B cell (primary cell): ENCODE measurements around the gene ZBTB8OS. TPM values are rescaled to one million over a fixed set of nuclear protein-coding genes. Genes with fewer than 3 reads are reported as not detected.

Experiments used
- ATAC-seq: fragments of 200-7000 bp; cut with Tn5 transposase; one replicate; pipeline ENCODE4 v1.10.0; 2021; ENCODE audit warnings: low read depth, mild to moderate bottlenecking, moderate number of reproducible peaks, moderate library complexity
- CTCF ChIA-PET: fragments of 350-600 bp; sonication (Branson Sonifier 250); formaldehyde crosslinking; loops from one replicate; lab custom pipeline; 2021; ENCODE audit warnings: antibody characterized with exemption, inconsistent platforms; lab: Charles Lee
- POLR2A ChIA-PET: fragments of 350-600 bp; sonication (Branson Sonifier 250); formaldehyde crosslinking; loops from one replicate; lab custom pipeline; 2021; ENCODE audit warnings: antibody characterized with exemption; lab: Charles Lee
- DNase-seq: peaks from one replicate; pipeline ENCODE4 v3.0.0; 2013
- H2AFZ ChIP-seq: 2 replicates; pipeline ENCODE4 v1.6.1; 2012; ENCODE audit warnings: mild to moderate bottlenecking, low read depth, low read length; ENCODE audit not compliant: insufficient read depth, poor library complexity, severe bottlenecking
- H3K27ac ChIP-seq, 2 donors: 1 replicate in 1 of 2; 2 replicates in 1 of 2; pipeline ENCODE4 v1.5.1; 2012 to 2013; ENCODE audit warnings: low read length in 2 of 2, mild to moderate bottlenecking in 2 of 2, moderate library complexity in 1 of 2
- H3K27me3 ChIP-seq, 4 experiments: fragments of 200-600 bp in 1 of 4; sonication (generic) in 1 of 4; replicated peaks in 1 of 4; 1 replicate in 2 of 4; 2 replicates in 2 of 4; pipeline versions ENCODE4 v1.6.1 to v1.7.0; 2013 to 2016; ENCODE audit warnings: low read length in 3 of 4, mild to moderate bottlenecking in 2 of 4, mixed read lengths in 1 of 4, moderate library complexity in 1 of 4; ENCODE audit not compliant: insufficient read depth in 4 of 4, control insufficient read depth in 3 of 4; ENCODE audit errors: control extremely low read depth in 1 of 4
- H3K36me3 ChIP-seq, 2 experiments: replicated peaks in 1 of 2; 1 replicate in 1 of 2; 2 replicates in 1 of 2; pipeline versions ENCODE4 v1.6.1 to v1.7.1; 2013; ENCODE audit warnings: low read length in 1 of 2; ENCODE audit not compliant: insufficient read depth in 2 of 2, control insufficient read depth in 1 of 2; ENCODE audit errors: control extremely low read depth in 1 of 2, extremely low read depth in 1 of 2
- H3K4me1 ChIP-seq, 2 donors: fragments of 200-600 bp in 1 of 2; sonication (generic) in 1 of 2; 1 replicate in 1 of 2; 2 replicates in 1 of 2; pipeline versions ENCODE4 v1.5.1 to v1.6.1; 2013 to 2017; ENCODE audit warnings: low read length in 2 of 2; ENCODE audit not compliant: control insufficient read depth in 2 of 2, insufficient read depth in 2 of 2
- H3K4me2 ChIP-seq: replicated peaks from 2 replicates; pipeline ENCODE3; 2012; ENCODE audit warnings: mild to moderate bottlenecking, low read depth, low read length; ENCODE audit not compliant: poor library complexity, severe bottlenecking
- H3K4me3 ChIP-seq, 5 experiments: fragments of 200-600 bp in 1 of 5; sonication (generic) in 1 of 5; 1 replicate in 3 of 5; 2 replicates in 2 of 5; pipeline versions ENCODE4 v1.5.1 to v1.7.0; 2011 to 2016; ENCODE audit warnings: low read length in 4 of 5, mild to moderate bottlenecking in 4 of 5, low read depth in 2 of 5, control low read depth in 1 of 5, moderate library complexity in 1 of 5; ENCODE audit not compliant: insufficient read depth in 1 of 5; ENCODE audit errors: control extremely low read depth in 1 of 5, extremely low read depth in 1 of 5
- H3K79me2 ChIP-seq: fragments of 200-600 bp; sonication (generic); one replicate; pipeline ENCODE4 v1.6.0; 2016; ENCODE audit warnings: low read length; ENCODE audit not compliant: control insufficient read depth, insufficient read depth
- H3K9ac ChIP-seq: fragments of 200-600 bp; sonication (generic); 2 replicates; pipeline ENCODE4 v1.6.1; 2017; ENCODE audit warnings: mild to moderate bottlenecking, low read length, moderate library complexity
- H3K9me3 ChIP-seq, 3 donors: one replicate each; pipeline versions ENCODE4 v1.6.1 to v1.7.1; 2013; ENCODE audit warnings: low read length in 2 of 3; ENCODE audit not compliant: control insufficient read depth in 2 of 3, insufficient read depth in 1 of 3; ENCODE audit errors: control extremely low read depth in 1 of 3
- H4K20me1 ChIP-seq: 2 replicates; pipeline ENCODE4 v1.6.0; 2012; ENCODE audit warnings: mild to moderate bottlenecking, low read length; ENCODE audit not compliant: insufficient read depth, control insufficient read depth, poor library complexity, severe bottlenecking
- H3K27ac Mint-ChIP-seq: one replicate; pipeline ENCODE4 v1.8.0; 2021; ENCODE audit warnings: mixed read lengths
- H3K27me3 Mint-ChIP-seq: one replicate; pipeline ENCODE4 v1.8.0; 2021; ENCODE audit warnings: mixed read lengths
- H3K4me1 Mint-ChIP-seq: one replicate; pipeline ENCODE4 v1.8.0; 2021; ENCODE audit warnings: mixed read lengths
- H3K4me3 Mint-ChIP-seq: one replicate; pipeline ENCODE4 v1.8.0; 2021; ENCODE audit warnings: mixed read lengths
- H3K9me3 Mint-ChIP-seq: one replicate; pipeline ENCODE4 v1.8.0; 2022; ENCODE audit warnings: mixed read lengths; ENCODE audit not compliant: insufficient read depth
- EZH2 ChIP-seq: IDR thresholded peaks from 2 replicates; pipeline ENCODE4 v1.6.1; 2012; ENCODE audit warnings: borderline replicate concordance, low read depth, mild to moderate bottlenecking, moderate library complexity, low read length; ENCODE audit not compliant: insufficient read depth, poor library complexity, severe bottlenecking
- WGBS: methylation state at CpG from one replicate; pipeline ENCODE4 v1.1.5; 2013; ENCODE audit warnings: missing lambda C conversion rate; ENCODE audit not compliant: insufficient coverage; 5-methylcytosine and 5-hydroxymethylcytosine counted together
- intact Hi-C: fragments of 100-400 bp; cut with micrococcal nuclease; formaldehyde crosslinking; loops from one replicate; pipeline ENCODE4 v1.10.0; 2022
- polyA plus RNA-seq: library from polyadenylated mRNA; depleted of rRNA; stranded (reverse); fragments of >200 nt; gene quantifications from 2 replicates; pipeline ENCODE4 v1.2.3, GENCODE V29; 2012
- total RNA-seq, 2 donors: library from RNA; stranded (reverse); fragments of 120-200 nt in 1 of 2; gene quantifications; 1 replicate in 1 of 2; 2 replicates in 1 of 2; pipeline versions ENCODE4 v1.2.3 to v1.2.4, GENCODE V29; 2013 to 2022
- TF ChIP-seq, protein P1 (sequence below): fragments of 200-600 bp; IDR thresholded peaks from one replicate; pipeline ENCODE4 v1.8.0; 2022; ENCODE audit warnings: antibody characterized with exemption, mild to moderate bottlenecking

ZBTB8OS gene
- total and polyA plus RNA-seq, 2 donors (not counting 1 experiment from before 2014, with no cell fraction given): 35.1 to 50.9 TPM

DNA sequence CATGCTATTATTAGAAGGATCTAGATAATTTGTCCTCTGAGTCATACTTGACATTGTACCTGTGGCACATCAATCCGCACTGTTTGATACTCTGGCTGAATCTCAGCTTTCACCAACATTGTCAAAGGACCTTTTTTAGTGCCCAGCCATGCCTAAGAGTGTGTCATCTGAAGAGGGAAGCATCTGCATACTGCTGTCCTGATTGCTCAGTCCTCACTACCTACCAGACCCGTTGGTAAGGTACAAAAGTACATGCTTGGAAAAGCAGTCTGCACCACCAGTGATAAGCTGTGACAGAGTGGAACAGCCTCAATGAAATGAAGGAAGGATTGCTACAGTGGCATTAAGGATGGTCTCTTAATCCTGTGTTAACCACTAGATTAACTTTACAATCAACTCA lies 35.1 kb upstream of the ZBTB8OS start:
- WGBS: 100% methylated on average over 1 of the region's 2 CpGs
- Histone ChIP-seq H2AFZ (no peak overlapping the region), H3K4me1 (no peaks in the 10 kb centered on the region), H4K20me1 (no peaks in the 10 kb centered on the region), H3K9me3 (no peaks in the 10 kb centered on the region), H3K79me2 (no peaks in the 10 kb centered on the region), H3K9ac (no peak overlapping the region), H3K36me3 (peaks cover 7 to 51% of the 10 kb centered on the region in 2 experiments), H3K27ac (no peak overlapping the region), H3K27me3 (no peaks in the 10 kb centered on the region), H3K4me2 (no peak overlapping the region), H3K4me3 (no peak overlapping the region)
- TF ChIP-seq, protein P1, sequence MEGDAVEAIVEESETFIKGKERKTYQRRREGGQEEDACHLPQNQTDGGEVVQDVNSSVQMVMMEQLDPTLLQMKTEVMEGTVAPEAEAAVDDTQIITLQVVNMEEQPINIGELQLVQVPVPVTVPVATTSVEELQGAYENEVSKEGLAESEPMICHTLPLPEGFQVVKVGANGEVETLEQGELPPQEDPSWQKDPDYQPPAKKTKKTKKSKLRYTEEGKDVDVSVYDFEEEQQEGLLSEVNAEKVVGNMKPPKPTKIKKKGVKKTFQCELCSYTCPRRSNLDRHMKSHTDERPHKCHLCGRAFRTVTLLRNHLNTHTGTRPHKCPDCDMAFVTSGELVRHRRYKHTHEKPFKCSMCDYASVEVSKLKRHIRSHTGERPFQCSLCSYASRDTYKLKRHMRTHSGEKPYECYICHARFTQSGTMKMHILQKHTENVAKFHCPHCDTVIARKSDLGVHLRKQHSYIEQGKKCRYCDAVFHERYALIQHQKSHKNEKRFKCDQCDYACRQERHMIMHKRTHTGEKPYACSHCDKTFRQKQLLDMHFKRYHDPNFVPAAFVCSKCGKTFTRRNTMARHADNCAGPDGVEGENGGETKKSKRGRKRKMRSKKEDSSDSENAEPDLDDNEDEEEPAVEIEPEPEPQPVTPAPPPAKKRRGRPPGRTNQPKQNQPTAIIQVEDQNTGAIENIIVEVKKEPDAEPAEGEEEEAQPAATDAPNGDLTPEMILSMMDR: no peak
- no peak for TF ChIP-seq EZH2
- no peak overlapping the region for H3K4me3 Mint-ChIP-seq
- DNase-seq (no peak), ATAC-seq (no peak)
- ChIA-PET CTCF (no interaction called here), POLR2A (no interaction called here)
- intact Hi-C loops: no loop called here
- H3K27ac Mint-ChIP-seq: no peak overlapping the region
- H3K9me3 Mint-ChIP-seq: no peaks in the 10 kb centered on the region
- no peaks in the 10 kb centered on the region for H3K27me3 Mint-ChIP-seq
- H3K4me1 Mint-ChIP-seq: no peaks in the 10 kb centered on the region

- H3K27ac Mint-ChIP-seq: no peak overlapping the region
Observed at GRCh38 chr1:32684167-32684811, 33.9 kb upstream of the ZBTB8OS start.

More at GRCh38 chr1:32684167-32684811, 33.9 kb upstream of the ZBTB8OS start:
- no peak overlapping the region for H3K4me3 ChIP-seq
- H3K9ac ChIP-seq: no peak overlapping the region
- no peak overlapping the region for H2AFZ ChIP-seq
- intact Hi-C loops: no loop called here
- Mint-ChIP-seq H3K9me3 (no peaks in the 10 kb centered on the region), H3K4me3 (no peak overlapping the region), H3K27me3 (no peaks in the 10 kb centered on the region), H3K4me1 (no peaks in the 10 kb centered on the region)
- ChIA-PET POLR2A (no interaction called here), CTCF (interaction anchor here (0.9 kb wide), 1 partner anchor 164 kb away, joined by 3 read pairs; no protein-coding TSS in a partner anchor)
- H3K79me2 ChIP-seq: no peaks in the 10 kb centered on the region
- H4K20me1 ChIP-seq: no peaks in the 10 kb centered on the region
- no peak overlapping the region for H3K4me2 ChIP-seq
- WGBS: 100% methylated on average over 1 of the region's 2 CpGs
- no peaks in the 10 kb centered on the region for H3K9me3 ChIP-seq
- H3K4me1 ChIP-seq: no peaks in the 10 kb centered on the region
- no peak overlapping the region for H3K27ac ChIP-seq
- no peaks in the 10 kb centered on the region for H3K27me3 ChIP-seq
- DNase-seq (no peak), ATAC-seq (no peak)
- TF ChIP-seq, protein P1: no peak
- TF ChIP-seq EZH2: no peak
- peaks cover 9 to 56% of the 10 kb centered on the region in 2 experiments for H3K36me3 ChIP-seq
